ENCODE results near the gene KRTAP1-4.
"Not testable (repeated sequence)": the region's sequence is repeated elsewhere in the genome, so short reads cannot be mapped to it uniquely, and the experiment has no call there.

KRTAP1-4 gene

DNA sequence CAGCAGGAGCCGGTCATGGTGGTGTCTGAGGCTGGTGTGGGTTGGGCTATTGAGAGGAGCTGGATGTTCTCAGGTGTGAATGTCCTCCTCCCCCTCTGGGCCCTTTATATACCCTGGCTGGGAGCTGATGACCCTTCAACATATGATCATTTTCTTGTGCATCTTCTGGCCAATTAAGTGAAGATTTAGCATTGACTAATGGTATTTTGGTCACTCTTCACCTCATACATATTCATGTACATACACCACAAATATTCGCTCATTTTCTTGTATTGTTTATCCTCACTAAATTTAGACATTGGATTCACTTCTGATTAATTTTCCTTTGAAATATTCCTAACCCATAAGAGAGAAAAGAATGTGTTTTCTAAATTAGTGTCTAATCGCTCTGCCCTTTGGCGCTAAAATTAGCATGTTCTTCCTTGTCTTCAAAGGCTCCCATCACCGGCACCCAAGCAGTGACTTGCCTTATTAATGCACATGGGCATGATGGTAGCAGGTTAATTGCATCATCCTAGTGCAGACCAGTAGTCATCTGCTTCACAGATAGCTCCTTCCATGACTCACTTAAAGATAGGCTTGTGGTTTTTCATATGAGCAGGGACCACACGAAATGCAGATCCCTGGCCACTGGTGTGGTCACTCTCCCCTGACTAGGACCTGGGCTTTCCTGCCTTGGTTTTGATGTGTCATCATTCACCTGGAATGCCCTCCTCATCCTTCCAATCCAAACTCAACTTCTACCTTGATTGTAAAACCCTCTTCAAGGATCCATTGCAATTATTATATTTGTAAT, 36.0 kb upstream of the KRTAP1-4 start, which contains the start of gene KRTAP2-4:
KRTAP2-4 (minus strand) TSS at position 51 of the 796 bp plus-strand sequence; CDS start at position 17, 34 bp downstream.
- H3K4me3 ChIP-seq (replicated peaks; ENCODE audit: low read depth, low read length): no peak within 1 kb of the TSS
- TF ChIP-seq, protein P1, sequence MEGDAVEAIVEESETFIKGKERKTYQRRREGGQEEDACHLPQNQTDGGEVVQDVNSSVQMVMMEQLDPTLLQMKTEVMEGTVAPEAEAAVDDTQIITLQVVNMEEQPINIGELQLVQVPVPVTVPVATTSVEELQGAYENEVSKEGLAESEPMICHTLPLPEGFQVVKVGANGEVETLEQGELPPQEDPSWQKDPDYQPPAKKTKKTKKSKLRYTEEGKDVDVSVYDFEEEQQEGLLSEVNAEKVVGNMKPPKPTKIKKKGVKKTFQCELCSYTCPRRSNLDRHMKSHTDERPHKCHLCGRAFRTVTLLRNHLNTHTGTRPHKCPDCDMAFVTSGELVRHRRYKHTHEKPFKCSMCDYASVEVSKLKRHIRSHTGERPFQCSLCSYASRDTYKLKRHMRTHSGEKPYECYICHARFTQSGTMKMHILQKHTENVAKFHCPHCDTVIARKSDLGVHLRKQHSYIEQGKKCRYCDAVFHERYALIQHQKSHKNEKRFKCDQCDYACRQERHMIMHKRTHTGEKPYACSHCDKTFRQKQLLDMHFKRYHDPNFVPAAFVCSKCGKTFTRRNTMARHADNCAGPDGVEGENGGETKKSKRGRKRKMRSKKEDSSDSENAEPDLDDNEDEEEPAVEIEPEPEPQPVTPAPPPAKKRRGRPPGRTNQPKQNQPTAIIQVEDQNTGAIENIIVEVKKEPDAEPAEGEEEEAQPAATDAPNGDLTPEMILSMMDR (IDR thresholded peaks at IDR 0.05; ENCODE audit: low read depth, low read length, missing control alignments): no peak
- DNase-seq (ENCODE audit: extremely low read depth, low read depth): peak; percentile 85

DNA sequence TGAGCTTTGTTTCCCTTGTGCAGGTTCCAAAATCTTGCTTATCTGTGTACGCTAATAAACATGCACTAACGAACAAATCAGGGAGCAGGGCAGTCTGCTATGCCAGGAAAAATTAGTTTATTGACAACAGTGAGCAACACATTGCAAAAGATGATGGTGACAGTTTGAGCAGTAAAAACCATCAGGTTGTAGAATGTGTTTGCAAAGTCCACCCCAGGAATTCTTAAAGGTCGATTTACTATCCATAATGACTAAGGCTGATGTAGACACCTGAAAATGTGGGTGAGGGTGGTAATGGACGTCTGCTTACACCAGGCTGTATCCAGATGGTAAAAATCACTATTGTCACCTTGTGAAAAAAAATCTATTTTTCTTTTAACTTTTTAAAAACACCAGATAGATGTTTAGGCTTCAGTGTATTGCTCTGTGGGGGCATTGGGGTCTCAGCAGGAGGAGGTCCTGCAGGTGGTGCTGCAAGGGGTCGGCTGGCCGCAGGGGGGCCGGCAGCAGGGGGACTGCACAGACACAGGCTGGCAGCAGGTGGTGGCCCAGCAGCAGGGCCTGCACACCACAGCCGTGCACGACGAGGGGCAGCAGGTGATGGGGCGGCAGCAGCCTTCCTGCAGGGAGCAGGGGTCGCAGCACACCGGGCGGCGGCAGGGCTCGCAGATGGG, 35.2 kb upstream of the KRTAP1-4 start:
- DNase-seq (ENCODE audit: extremely low read depth, low read depth); H3K4me3 ChIP-seq (replicated peaks; ENCODE audit: low read depth, low read length): not testable (repeated sequence)

DNA sequence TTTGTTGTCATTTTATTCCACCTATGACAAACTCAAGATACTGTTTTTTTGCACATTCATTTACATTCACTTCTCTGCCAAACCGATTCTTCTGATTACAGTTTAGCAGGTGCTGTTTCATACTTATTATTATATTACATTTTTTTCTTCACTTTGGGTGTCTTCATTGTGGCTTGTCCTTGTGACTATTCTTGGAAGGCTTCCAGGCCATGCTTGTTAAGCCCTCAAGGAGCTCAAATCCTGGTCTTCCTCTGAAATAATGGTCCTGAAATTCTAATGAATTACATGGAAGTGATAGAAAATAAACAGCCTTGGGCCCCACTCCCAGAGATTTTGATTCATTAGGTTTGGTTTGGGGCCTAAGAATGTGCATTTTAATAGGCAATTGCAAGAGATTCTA, 34.3 kb upstream of the KRTAP1-4 start:
- DNase-seq (ENCODE audit: extremely low read depth, low read depth): no peak
- H3K4me3 ChIP-seq (replicated peaks; ENCODE audit: low read depth, low read length): no peak overlapping the region
- TF ChIP-seq, protein P1 (IDR thresholded peaks at IDR 0.05; ENCODE audit: low read depth, low read length, missing control alignments): no peak

DNA sequence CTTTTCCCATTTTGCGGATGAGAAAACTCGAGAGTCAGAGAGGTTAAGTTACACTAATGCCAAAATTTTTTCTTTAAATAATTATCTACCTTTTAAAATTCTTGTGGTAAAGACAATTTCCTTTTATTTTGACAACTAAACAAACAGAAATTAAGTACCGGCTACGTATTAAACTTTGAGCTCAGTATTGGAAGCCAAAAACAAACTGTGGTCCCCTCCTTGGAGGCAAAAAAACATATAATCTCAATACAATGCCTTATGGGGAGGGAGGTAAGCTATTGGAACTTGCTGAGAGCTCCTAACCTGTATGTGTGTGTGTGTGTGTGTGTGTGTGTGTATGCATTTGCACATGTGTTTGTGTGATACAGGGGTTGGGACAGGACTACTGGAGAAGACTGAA, 33.5 kb upstream of the KRTAP1-4 start:
- TF ChIP-seq, protein P1 (IDR thresholded peaks at IDR 0.05; ENCODE audit: low read depth, low read length, missing control alignments): no peak
- no peak overlapping the region for H3K4me3 ChIP-seq (replicated peaks; ENCODE audit: low read depth, low read length)
- DNase-seq (ENCODE audit: extremely low read depth, low read depth): peak; percentile 66

DNA sequence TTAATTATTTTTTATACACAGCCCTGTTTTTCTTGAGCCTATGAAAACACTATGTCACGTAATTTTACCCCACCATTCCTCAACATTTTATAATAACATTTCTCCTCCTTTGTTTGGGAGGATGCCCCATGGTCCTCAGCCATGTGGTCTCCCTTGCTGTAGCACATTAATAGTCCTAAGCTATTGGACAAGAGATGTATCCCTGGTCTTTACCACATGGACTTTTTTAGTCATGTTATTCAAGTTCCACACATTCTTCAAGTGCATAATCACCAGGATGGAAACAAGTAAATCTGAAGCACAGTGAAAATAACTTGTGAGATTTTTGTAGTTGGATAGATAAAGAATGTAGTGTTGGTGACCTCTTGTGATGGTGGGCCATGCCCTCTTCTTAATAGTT, 32.0 kb upstream of the KRTAP1-4 start:
- TF ChIP-seq, protein P1 (IDR thresholded peaks at IDR 0.05; ENCODE audit: low read depth, low read length, missing control alignments): no peak
- DNase-seq (ENCODE audit: extremely low read depth, low read depth): peak; percentile 94
- no peak overlapping the region for H3K4me3 ChIP-seq (replicated peaks; ENCODE audit: low read depth, low read length)

DNA sequence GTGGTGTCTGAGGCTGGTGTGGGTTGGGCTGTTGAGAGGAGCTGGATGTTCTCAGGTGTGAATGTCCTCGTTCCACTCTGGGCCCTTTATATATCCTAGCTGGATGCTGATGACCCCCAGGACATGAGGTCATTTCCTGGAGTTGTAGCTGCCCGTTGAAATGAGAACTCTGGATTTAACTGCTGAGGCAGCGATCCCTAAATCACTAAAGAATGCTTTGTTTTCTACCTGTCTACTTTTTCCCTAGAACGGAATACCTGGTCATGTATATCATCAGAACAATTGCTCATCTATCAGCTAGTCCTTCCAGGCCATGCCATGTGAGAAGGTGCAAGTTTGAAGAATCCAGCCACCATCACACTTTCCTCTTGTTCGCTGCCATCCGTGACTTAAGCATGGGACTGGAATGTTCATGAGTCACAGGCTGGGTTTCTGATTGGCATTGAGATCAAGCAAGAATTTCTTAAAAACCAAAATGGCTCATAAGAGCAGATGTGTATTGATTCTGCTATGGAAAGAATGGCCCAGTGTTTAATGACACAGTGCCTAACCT, 30.1 kb upstream of the KRTAP1-4 start, which contains the start of gene KRTAP2-3:
KRTAP2-3 (minus strand) TSS at position 63 of the 553 bp plus-strand sequence. CDS start 64 bp downstream, outside the sequence.
- H3K4me3 ChIP-seq (replicated peaks; ENCODE audit: low read depth, low read length): no peak within 1 kb of the TSS
- DNase-seq (ENCODE audit: extremely low read depth, low read depth): peak; percentile 78
- TF ChIP-seq, protein P1 (IDR thresholded peaks at IDR 0.05; ENCODE audit: low read depth, low read length, missing control alignments): no peak

DNA sequence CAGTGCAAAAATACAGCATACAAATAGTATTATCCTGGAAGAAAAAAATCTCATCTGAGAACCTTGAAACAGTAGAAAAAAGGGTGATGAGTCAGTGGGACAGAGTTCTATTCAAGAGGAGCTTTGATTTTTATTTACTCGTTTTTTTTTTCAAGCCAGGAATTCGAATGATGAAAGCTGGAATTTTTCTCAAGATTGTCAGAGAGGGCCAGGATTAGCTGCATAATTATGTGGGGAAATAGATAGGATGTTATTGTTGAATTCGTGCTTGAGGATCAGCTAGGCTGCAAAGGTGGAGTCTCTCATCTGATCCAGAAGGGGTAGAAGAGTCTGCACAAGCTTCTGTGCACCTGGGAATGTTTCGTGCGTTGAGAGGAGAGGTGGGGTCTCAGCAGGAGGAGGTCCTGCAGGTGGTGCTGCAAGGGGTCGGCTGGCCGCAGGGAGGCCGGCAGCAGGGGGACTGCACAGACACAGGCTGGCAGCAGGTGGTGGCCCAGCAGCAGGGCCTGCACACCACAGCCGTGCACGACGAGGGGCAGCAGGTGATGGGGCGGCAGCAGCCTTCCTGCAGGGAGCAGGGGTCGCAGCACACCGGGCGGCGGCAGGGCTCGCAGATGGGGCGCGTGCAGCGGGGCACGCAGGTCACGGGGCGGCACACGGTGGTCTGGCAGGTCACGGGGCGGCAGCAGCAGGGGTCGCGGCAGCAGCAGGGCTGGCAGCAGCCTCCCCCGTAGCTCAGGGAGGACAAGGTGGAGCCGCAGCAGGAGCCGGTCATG, 29.5 kb upstream of the KRTAP1-4 start:
- not testable (repeated sequence) for H3K4me3 ChIP-seq (replicated peaks; ENCODE audit: low read depth, low read length)
- peak; percentile 52 for DNase-seq (ENCODE audit: extremely low read depth, low read depth)

All from HFF-Myc (cell line).